IMR-90 (cell line): Measurements from ENCODE around the gene CHD6. TPM values are rescaled to one million over a fixed set of nuclear protein-coding genes. Genes with fewer than 3 reads are reported as not detected.

ENCODE experiments used
- ATAC-seq: fragments of 200-7000 bp; cut with Tn5 transposase; 2 replicates; pipeline ENCODE4 v1.9.1; 2020; ENCODE audit warnings: low read depth, mild to moderate bottlenecking, moderate library complexity
- BruUV-seq: library from RNA; stranded (reverse); fragments of 400-500 nt; replicated peaks from 2 replicates; lab custom pipeline; 2021; lab: Mats Ljungman, UMichigan
- CTCF ChIA-PET: fragments of 300-600 bp; formaldehyde crosslinking; extraction: SDS; loops from one replicate; lab custom pipeline; 2021; ENCODE audit warnings: antibody characterized with exemption; lab: Yijun Ruan, JAX
- POLR2A ChIA-PET: fragments of 300-600 bp; sonication (Branson Sonifier 250); formaldehyde crosslinking; loops from one replicate; lab custom pipeline; 2022; ENCODE audit warnings: antibody characterized with exemption; ENCODE audit not compliant: unreplicated experiment; lab: Charles Lee
- DNase-seq: peaks from one replicate; pipeline ENCODE4 v3.0.0; 2013
- H2AFZ ChIP-seq: replicated peaks from 2 replicates; pipeline ENCODE3; 2013; ENCODE audit warnings: low read length, mild to moderate bottlenecking; ENCODE audit not compliant: poor library complexity
- H2AK5ac ChIP-seq: 2 replicates; pipeline ENCODE4 v1.6.1; 2013; ENCODE audit warnings: low read depth, low read length, inconsistent platforms
- H2AK9ac ChIP-seq: replicated peaks from 2 replicates; pipeline ENCODE3; 2013; ENCODE audit warnings: mild to moderate bottlenecking, low read depth, low read length, moderate library complexity; ENCODE audit not compliant: poor library complexity
- H2BK120ac ChIP-seq: 2 replicates; pipeline ENCODE4 v1.6.1; 2013; ENCODE audit warnings: low read depth, low read length, inconsistent platforms
- H2BK15ac ChIP-seq: 3 replicates; pipeline ENCODE4 v1.6.1; 2013; ENCODE audit warnings: low read depth, low read length, inconsistent platforms
- H2BK20ac ChIP-seq: 2 replicates; pipeline ENCODE4 v1.6.1; 2013; ENCODE audit warnings: low read depth, mild to moderate bottlenecking, inconsistent platforms, low read length, moderate library complexity
- H2BK5ac ChIP-seq: 2 replicates; pipeline ENCODE4 v1.6.1; 2013; ENCODE audit warnings: mild to moderate bottlenecking, low read depth, low read length, inconsistent platforms; ENCODE audit not compliant: poor library complexity, severe bottlenecking
- H3K14ac ChIP-seq: replicated peaks from 2 replicates; pipeline ENCODE4 v1.6.1; 2013; ENCODE audit warnings: low read depth, low read length, inconsistent platforms
- H3K18ac ChIP-seq: 2 replicates; pipeline ENCODE4 v1.6.1; 2013; ENCODE audit warnings: low read depth, low read length, control low read depth
- H3K23ac ChIP-seq: 2 replicates; pipeline ENCODE4 v1.6.1; 2013; ENCODE audit warnings: low read depth, low read length, inconsistent platforms
- H3K27ac ChIP-seq: 2 replicates; pipeline ENCODE4 v1.5.1; 2013; ENCODE audit warnings: mild to moderate bottlenecking, control low read depth, low read length; ENCODE audit not compliant: insufficient read depth
- H3K27me3 ChIP-seq: 2 replicates; pipeline ENCODE4 v1.6.1; 2013; ENCODE audit warnings: low read length; ENCODE audit not compliant: control insufficient read depth, insufficient read depth
- H3K36me3 ChIP-seq: 2 replicates; pipeline ENCODE4 v1.6.1; 2013; ENCODE audit warnings: low read length, mixed read lengths; ENCODE audit not compliant: control insufficient read depth, insufficient read depth
- H3K4ac ChIP-seq: 2 replicates; pipeline ENCODE4 v1.6.1; 2013; ENCODE audit warnings: low read depth, low read length, inconsistent platforms
- H3K4me1 ChIP-seq: 2 replicates; pipeline ENCODE4 v1.6.1; 2013; ENCODE audit warnings: low read length, mixed read lengths; ENCODE audit not compliant: control insufficient read depth, insufficient read depth
- H3K4me2 ChIP-seq: 2 replicates; pipeline ENCODE4 v1.6.1; 2013; ENCODE audit warnings: low read depth, mild to moderate bottlenecking, control low read depth, low read length, moderate library complexity
- H3K4me3 ChIP-seq: 2 replicates; pipeline ENCODE4 v1.5.1; 2013; ENCODE audit warnings: low read depth, mild to moderate bottlenecking, control low read depth, low read length, moderate library complexity; ENCODE audit not compliant: insufficient read depth
- H3K56ac ChIP-seq: 2 replicates; pipeline ENCODE4 v1.6.1; 2013; ENCODE audit warnings: low read length, inconsistent platforms; ENCODE audit not compliant: insufficient read depth; ENCODE audit errors: extremely low read depth
- H3K79me1 ChIP-seq, 2 experiments: 2 replicates each; pipeline ENCODE4 v1.6.1; 2013; ENCODE audit warnings: low read length in 2 of 2, inconsistent platforms in 1 of 2, low read depth in 1 of 2
- H3K9ac ChIP-seq: 2 replicates; pipeline ENCODE4 v1.6.1; 2013; ENCODE audit warnings: low read depth, low read length, control low read depth
- H3K9me1 ChIP-seq: 2 replicates; pipeline ENCODE4 v1.6.1; 2013; ENCODE audit warnings: low read length, inconsistent platforms; ENCODE audit not compliant: insufficient read depth
- H3K9me3 ChIP-seq: 2 replicates; pipeline ENCODE4 v1.6.1; 2013; ENCODE audit warnings: low read length; ENCODE audit not compliant: control insufficient read depth, insufficient read depth
- H4K20me1 ChIP-seq: 2 replicates; pipeline ENCODE4 v1.6.1; 2013; ENCODE audit warnings: low read length, inconsistent platforms; ENCODE audit not compliant: insufficient read depth
- H4K5ac ChIP-seq: 2 replicates; pipeline ENCODE4 v1.6.1; 2013; ENCODE audit warnings: mild to moderate bottlenecking, low read depth, low read length, control low read depth
- H4K8ac ChIP-seq, 2 experiments: 2 replicates each; pipeline ENCODE4 v1.6.1; 2013; ENCODE audit warnings: low read depth in 2 of 2, low read length in 2 of 2, control low read depth in 1 of 2, inconsistent platforms in 1 of 2
- H4K91ac ChIP-seq: 2 replicates; pipeline ENCODE4 v1.6.1; 2013; ENCODE audit warnings: low read depth, low read length, inconsistent platforms; ENCODE audit not compliant: insufficient read depth
- FOS ChIP-seq: fragments of 150-350 bp; IDR thresholded peaks from 2 replicates; pipeline ENCODE4 v1.6.1; 2016; ENCODE audit warnings: low read depth, low read length
- NFE2L2 ChIP-seq: fragments of 150-350 bp; IDR thresholded peaks from 2 replicates; pipeline ENCODE4 v1.6.1; 2016; ENCODE audit warnings: low read depth, mild to moderate bottlenecking, low read length
- WGBS, 2 experiments: methylation state at CpG; one replicate each; pipeline versions ENCODE4 v1.1.5 to v1.1.7; 2013; ENCODE audit warnings: missing lambda C conversion rate in 2 of 2; ENCODE audit not compliant: insufficient read length in 1 of 2; ENCODE audit errors: extremely low coverage in 2 of 2; 5-methylcytosine and 5-hydroxymethylcytosine counted together
- dilution Hi-C: fragments of 300-500 bp; cut with HindIII; formaldehyde crosslinking; loops from one replicate; pipeline ENCODE4 v1.14.3; 2018; ENCODE audit warnings: low sequenced_read_pairs; ENCODE audit not compliant: unreplicated experiment
- in situ Hi-C: fragments of 300-500 bp; cut with MboI; formaldehyde crosslinking; loops from 3 replicates; pipeline ENCODE4 v1.14.3; 2019; ENCODE audit warnings: low sequenced_read_pairs, inconsistent platforms, mixed read lengths
- intact Hi-C: fragments of 100-400 bp; cut with micrococcal nuclease; formaldehyde crosslinking; loops from 2 replicates; pipeline ENCODE4 v1.10.0; 2022
- polyA plus RNA-seq, 3 experiments: library from polyadenylated mRNA; depleted of rRNA; stranded (reverse); fragments of >200 nt; gene quantifications; 2 replicates each; pipeline ENCODE4 v1.2.3, GENCODE V29; 2012; ENCODE audit warnings: low replicate concordance in 1 of 3
- total RNA-seq: library from RNA; depleted of rRNA; stranded (reverse); fragments of >200 nt; gene quantifications from 2 replicates; pipeline ENCODE4 v1.2.3, GENCODE V29; 2012
- TF ChIP-seq, protein P1 (sequence below): fragments of 150-350 bp; IDR thresholded peaks from 2 replicates; pipeline ENCODE4 v1.6.1; 2017; ENCODE audit warnings: mild to moderate bottlenecking, antibody characterized with exemption, low read length, low read depth
- TF ChIP-seq, protein P2 (sequence below): fragments of 150-350 bp; IDR thresholded peaks from 2 replicates; pipeline ENCODE4 v1.6.1; 2016; ENCODE audit warnings: low read depth, mild to moderate bottlenecking, low read length, moderate library complexity, borderline replicate concordance

Gene CHD6
- total and polyA plus RNA-seq, 2 of the 4 experiments (the other 2 are of a cell fraction): 8.8 to 26.7 TPM

DNA sequence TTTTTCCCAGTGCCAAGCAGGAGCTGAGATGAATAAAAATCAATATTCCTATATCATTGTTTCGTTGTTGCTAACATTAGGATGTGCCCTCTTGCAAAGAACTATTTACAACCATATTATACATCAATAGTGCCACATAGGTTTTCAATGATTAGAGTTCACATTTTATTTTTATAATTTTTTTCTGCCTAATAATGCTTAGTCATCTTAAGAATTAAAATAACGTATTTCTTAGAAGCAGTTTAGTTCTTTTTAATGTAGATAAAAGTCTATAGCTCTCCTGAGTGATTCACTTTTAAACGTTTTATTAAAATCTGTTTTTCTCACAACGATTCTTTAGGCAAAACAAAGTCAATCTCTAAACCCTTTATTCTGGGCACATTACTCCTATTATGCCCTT is 71.6 kb downstream of the CHD6 start:
- no peak overlapping the region for H4K8ac ChIP-seq
- no CpG with 5 or more reads among the region's 4 CpGs for WGBS, 2 experiments
- H3K9me3 ChIP-seq: no peaks in the 10 kb centered on the region; the same call in 1 of the 2 replicates
- DNase-seq: no peak
- no peak overlapping the region for H2BK5ac ChIP-seq
- H3K36me3 ChIP-seq: no peaks in the 10 kb centered on the region
- intact Hi-C loops (no loop called here), in situ Hi-C loops (no loop called here), dilution Hi-C loops (no loop called here)
- H3K4ac ChIP-seq: no peak overlapping the region
- TF ChIP-seq NFE2L2: peak; percentile 34; the same call in 1 of the 2 replicates
- TF ChIP-seq, protein P1, sequence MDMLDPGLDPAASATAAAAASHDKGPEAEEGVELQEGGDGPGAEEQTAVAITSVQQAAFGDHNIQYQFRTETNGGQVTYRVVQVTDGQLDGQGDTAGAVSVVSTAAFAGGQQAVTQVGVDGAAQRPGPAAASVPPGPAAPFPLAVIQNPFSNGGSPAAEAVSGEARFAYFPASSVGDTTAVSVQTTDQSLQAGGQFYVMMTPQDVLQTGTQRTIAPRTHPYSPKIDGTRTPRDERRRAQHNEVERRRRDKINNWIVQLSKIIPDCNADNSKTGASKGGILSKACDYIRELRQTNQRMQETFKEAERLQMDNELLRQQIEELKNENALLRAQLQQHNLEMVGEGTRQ: no peak
- TF ChIP-seq, protein P2, sequence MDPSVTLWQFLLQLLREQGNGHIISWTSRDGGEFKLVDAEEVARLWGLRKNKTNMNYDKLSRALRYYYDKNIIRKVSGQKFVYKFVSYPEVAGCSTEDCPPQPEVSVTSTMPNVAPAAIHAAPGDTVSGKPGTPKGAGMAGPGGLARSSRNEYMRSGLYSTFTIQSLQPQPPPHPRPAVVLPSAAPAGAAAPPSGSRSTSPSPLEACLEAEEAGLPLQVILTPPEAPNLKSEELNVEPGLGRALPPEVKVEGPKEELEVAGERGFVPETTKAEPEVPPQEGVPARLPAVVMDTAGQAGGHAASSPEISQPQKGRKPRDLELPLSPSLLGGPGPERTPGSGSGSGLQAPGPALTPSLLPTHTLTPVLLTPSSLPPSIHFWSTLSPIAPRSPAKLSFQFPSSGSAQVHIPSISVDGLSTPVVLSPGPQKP: no peak
- TF ChIP-seq FOS: no peak
- no peak overlapping the region for H3K27ac ChIP-seq
- H3K18ac ChIP-seq: no peak overlapping the region
- no peak overlapping the region for H3K4me3 ChIP-seq
- no peak overlapping the region for H2AK5ac ChIP-seq
- no peaks in the 10 kb centered on the region for H3K4me1 ChIP-seq
- no peak overlapping the region for H2BK15ac ChIP-seq
- no peak overlapping the region for H3K14ac ChIP-seq
- no peak overlapping the region for H2AFZ ChIP-seq
- H3K9ac ChIP-seq: no peak overlapping the region
- H4K20me1 ChIP-seq: peaks cover 8% of the 10 kb centered on the region
- no peak overlapping the region for H4K91ac ChIP-seq
- no TSS peak for BruUV-seq
- no peak overlapping the region for H2AK9ac ChIP-seq
- CTCF ChIA-PET: no interaction called here
- ATAC-seq: no peak
- H3K79me1 ChIP-seq: peaks cover 29 to 30% of the 10 kb centered on the region in 2 experiments
- H3K27me3 ChIP-seq: no peaks in the 10 kb centered on the region
- no peak overlapping the region for H2BK120ac ChIP-seq
- no peak overlapping the region for H3K23ac ChIP-seq
- H3K4me2 ChIP-seq: no peak overlapping the region
- no peak overlapping the region for H2BK20ac ChIP-seq
- no peaks in the 10 kb centered on the region for H3K9me1 ChIP-seq
- no peak overlapping the region for H4K5ac ChIP-seq
- POLR2A ChIA-PET: no interaction called here
- no peak overlapping the region for H3K56ac ChIP-seq
